ENCODE measurements around the gene FAM187B.

FAM187B gene

GRCh38 chr19:35207391-35207871 lies 21.1 kb downstream of the FAM187B start:
- Histone ChIP-seq H3K27ac (replicated peaks) (no peak overlapping the region), H3K27me3 (ENCODE audit: insufficient read depth, poor library complexity, severe bottlenecking) (no peaks in the 10 kb centered on the region), H3K4me3 (replicated peaks; ENCODE audit: insufficient read depth, low read length) (no peak overlapping the region)
- no peak for TF ChIP-seq SPI1 (IDR thresholded peaks at IDR 0.05; ENCODE audit: borderline replicate concordance, low read depth)
- TF ChIP-seq, protein P1, sequence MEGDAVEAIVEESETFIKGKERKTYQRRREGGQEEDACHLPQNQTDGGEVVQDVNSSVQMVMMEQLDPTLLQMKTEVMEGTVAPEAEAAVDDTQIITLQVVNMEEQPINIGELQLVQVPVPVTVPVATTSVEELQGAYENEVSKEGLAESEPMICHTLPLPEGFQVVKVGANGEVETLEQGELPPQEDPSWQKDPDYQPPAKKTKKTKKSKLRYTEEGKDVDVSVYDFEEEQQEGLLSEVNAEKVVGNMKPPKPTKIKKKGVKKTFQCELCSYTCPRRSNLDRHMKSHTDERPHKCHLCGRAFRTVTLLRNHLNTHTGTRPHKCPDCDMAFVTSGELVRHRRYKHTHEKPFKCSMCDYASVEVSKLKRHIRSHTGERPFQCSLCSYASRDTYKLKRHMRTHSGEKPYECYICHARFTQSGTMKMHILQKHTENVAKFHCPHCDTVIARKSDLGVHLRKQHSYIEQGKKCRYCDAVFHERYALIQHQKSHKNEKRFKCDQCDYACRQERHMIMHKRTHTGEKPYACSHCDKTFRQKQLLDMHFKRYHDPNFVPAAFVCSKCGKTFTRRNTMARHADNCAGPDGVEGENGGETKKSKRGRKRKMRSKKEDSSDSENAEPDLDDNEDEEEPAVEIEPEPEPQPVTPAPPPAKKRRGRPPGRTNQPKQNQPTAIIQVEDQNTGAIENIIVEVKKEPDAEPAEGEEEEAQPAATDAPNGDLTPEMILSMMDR (IDR thresholded peaks at IDR 0.05; ENCODE audit: insufficient read depth, low read length) = no peak
- no peak for TF ChIP-seq GABPA (IDR thresholded peaks at IDR 0.05; ENCODE audit: low read depth)
- no peak for TF ChIP-seq POLR2AphosphoS5 (IDR thresholded peaks at IDR 0.05; ENCODE audit: low read depth)
- TF ChIP-seq REST (IDR thresholded peaks at IDR 0.05; ENCODE audit: insufficient replicate concordance, low read depth) = no peak
- no peak for DNase-seq (ENCODE audit: low read depth in 1 of 2, low spot score in 1 of 2)

DNA sequence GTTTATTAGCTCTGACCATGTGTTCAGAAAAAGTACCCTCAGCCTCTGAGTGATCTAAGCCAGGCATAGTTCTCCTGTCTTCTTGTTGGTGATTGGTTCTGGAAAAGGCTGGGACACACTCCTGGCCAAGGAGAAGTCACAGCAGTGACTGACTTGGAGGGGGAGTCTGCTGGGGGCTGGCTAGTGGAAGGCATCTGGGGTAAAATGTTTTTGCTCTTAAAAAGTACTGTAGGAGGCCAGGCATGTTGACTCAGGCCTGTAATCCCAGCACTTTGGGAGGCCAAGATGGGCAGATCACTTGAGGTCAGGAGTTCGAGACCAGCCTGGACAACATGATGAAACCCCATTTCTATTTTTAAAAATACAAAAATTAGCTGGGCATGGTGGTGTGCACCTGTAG lies 21.7 kb downstream of the FAM187B start:
- Histone ChIP-seq H3K27ac (replicated peaks) (no peak overlapping the region), H3K27me3 (ENCODE audit: insufficient read depth, poor library complexity, severe bottlenecking) (no peaks in the 10 kb centered on the region), H3K4me3 (replicated peaks; ENCODE audit: insufficient read depth, low read length) (no peak overlapping the region)
- DNase-seq (ENCODE audit: low read depth in 1 of 2, low spot score in 1 of 2) = no peak
- TF ChIP-seq SPI1 (IDR thresholded peaks at IDR 0.05; ENCODE audit: borderline replicate concordance, low read depth) = no peak
- TF ChIP-seq REST (IDR thresholded peaks at IDR 0.05; ENCODE audit: insufficient replicate concordance, low read depth) = no peak
- no peak for TF ChIP-seq GABPA (IDR thresholded peaks at IDR 0.05; ENCODE audit: low read depth)
- TF ChIP-seq, protein P1 (IDR thresholded peaks at IDR 0.05; ENCODE audit: insufficient read depth, low read length) = no peak
- TF ChIP-seq POLR2AphosphoS5 (IDR thresholded peaks at IDR 0.05; ENCODE audit: low read depth) = no peak

- DNase-seq (ENCODE audit: low read depth in 1 of 2, low spot score in 1 of 2) = no peak
- H3K4me3 ChIP-seq (replicated peaks; ENCODE audit: insufficient read depth, low read length) = no peak overlapping the region
- H3K27me3 ChIP-seq (ENCODE audit: insufficient read depth, poor library complexity, severe bottlenecking) = no peaks in the 10 kb centered on the region
- no peak for TF ChIP-seq REST (IDR thresholded peaks at IDR 0.05; ENCODE audit: insufficient replicate concordance, low read depth)
- TF ChIP-seq, protein P1 (IDR thresholded peaks at IDR 0.05; ENCODE audit: insufficient read depth, low read length) = no peak
- no peak for TF ChIP-seq POLR2AphosphoS5 (IDR thresholded peaks at IDR 0.05; ENCODE audit: low read depth)
- no peak for TF ChIP-seq GABPA (IDR thresholded peaks at IDR 0.05; ENCODE audit: low read depth)
- no peak overlapping the region for H3K27ac ChIP-seq (replicated peaks)
Observed at GRCh38 chr19:35206379-35206778, 22.2 kb downstream of the FAM187B start.

Data from HL-60 (cell line).